Activated CD4-positive, alpha-beta T cell treated with anti-CD3 and anti-CD28 coated beads for 36 hours (primary cell): ENCODE results near the gene ZBTB7B. TPM values are rescaled to one million over a fixed set of nuclear protein-coding genes. Genes with fewer than 3 reads are reported as not detected.

Experiments used
- ATAC-seq: fragments of 200-7000 bp; cut with Tn5 transposase; one replicate; pipeline ENCODE4 v1.10.0; 2021; ENCODE audit warnings: mild to moderate bottlenecking, moderate library complexity
- CTCF ChIA-PET: fragments of 350-600 bp; sonication (Branson Sonifier 250); formaldehyde crosslinking; loops from one replicate; lab custom pipeline; 2021; ENCODE audit warnings: antibody characterized with exemption; lab: Charles Lee
- POLR2A ChIA-PET: fragments of 350-600 bp; sonication (Branson Sonifier 250); formaldehyde crosslinking; loops from one replicate; lab custom pipeline; 2021; ENCODE audit warnings: antibody characterized with exemption, inconsistent platforms; lab: Charles Lee
- DNase-seq: peaks from one replicate; pipeline ENCODE4 v3.0.0-alpha.2; 2020
- H3K27ac Mint-ChIP-seq: one replicate; pipeline ENCODE4 v1.8.0; 2021; ENCODE audit warnings: mixed read lengths
- H3K27me3 Mint-ChIP-seq: one replicate; pipeline ENCODE4 v1.8.0; 2021; ENCODE audit warnings: mixed read lengths
- H3K36me3 Mint-ChIP-seq: one replicate; pipeline ENCODE4 v1.8.0; 2021; ENCODE audit warnings: low read depth, mixed read lengths
- H3K4me1 Mint-ChIP-seq: one replicate; pipeline ENCODE4 v1.8.0; 2021; ENCODE audit warnings: mixed read lengths
- H3K4me3 Mint-ChIP-seq: one replicate; pipeline ENCODE4 v1.8.0; 2021; ENCODE audit warnings: mild to moderate bottlenecking, moderate library complexity, mixed read lengths
- H3K9me3 Mint-ChIP-seq: one replicate; pipeline ENCODE4 v1.8.0; 2021; ENCODE audit warnings: low read depth, mixed read lengths
- intact Hi-C, 2 experiments: fragments of 100-400 bp; cut with DNase I in 1 of 2; cut with micrococcal nuclease in 1 of 2; formaldehyde crosslinking; loops; one replicate each; pipeline versions ENCODE4 v1.14.2 to v1.15.1; 2022 to 2024; cut with DNase I, micrococcal nuclease
- total RNA-seq, 2 experiments: library from RNA; stranded (reverse); gene quantifications; one replicate each; pipeline ENCODE4 v1.2.3, GENCODE V29; 2021

Gene ZBTB7B
- total RNA-seq, 2 experiments from 2014 or later = 94.0 to 105 TPM

- peak overlapping the region; percentile 96 for H3K4me3 Mint-ChIP-seq
- H3K36me3 Mint-ChIP-seq = peaks cover 9% of the 10 kb centered on the region
- H3K27me3 Mint-ChIP-seq = no peaks in the 10 kb centered on the region
- CTCF ChIA-PET = interaction anchor here (2.8 to 8.0 kb wide), 2 partner anchors 14 to 41 kb away, joined by 15 to 86 read pairs; no protein-coding TSS in a partner anchor
- H3K4me1 Mint-ChIP-seq = peaks cover 49% of the 10 kb centered on the region
- intact Hi-C loops = loop anchor here (1.0 to 10.0 kb wide), 12 partner anchors 50 to 1503 kb away; partner anchors contain the start of genes ADAM15 (in 2 of the 2), ASH1L (in 1 of the 2), ATP8B2 (in 1 of the 2) and KRTCAP2 (in 1 of the 2)
- ATAC-seq = no peak
- H3K9me3 Mint-ChIP-seq = no peaks in the 10 kb centered on the region
- DNase-seq = no peak
- peak overlapping the region; percentile 79 for H3K27ac Mint-ChIP-seq
- POLR2A ChIA-PET = interaction anchor here (0.7 to 0.9 kb wide), 3 partner anchors 83 to 1105 kb away, joined by 3 read pairs; partner anchors contain the start of gene SLC50A1
These were observed 1.3 kb upstream of the ZBTB7B start for GRCh38 chr1:155001425-155001674.

- intact Hi-C loops = loop anchor here (1.0 to 10.0 kb wide), 19 partner anchors 15 to 1503 kb away; partner anchors contain the start of genes ADAM15 (in 2 of the 2), ADAR (in 1 of the 2), ASH1L (in 1 of the 2) and ATP8B2 (in 1 of the 2)
- CTCF ChIA-PET = interaction anchor here (8.0 kb wide), 1 partner anchor 13 kb away, joined by 86 read pairs; no protein-coding TSS in a partner anchor
- DNase-seq = peak; percentile 100
- Mint-ChIP-seq H3K4me3 (peak overlapping the region; percentile 96), H3K27me3 (no peaks in the 10 kb centered on the region), H3K27ac (peak overlapping the region; percentile 94), H3K9me3 (no peaks in the 10 kb centered on the region), H3K4me1 (peaks cover 54% of the 10 kb centered on the region), H3K36me3 (peaks cover 9% of the 10 kb centered on the region)
- POLR2A ChIA-PET = interaction anchor here (0.6 to 0.9 kb wide), 3 partner anchors 45 to 134 kb away, joined by 3 read pairs; partner anchors contain the start of gene SLC50A1
- peak; percentile 67 for ATAC-seq
These were observed 733 bp upstream of the ZBTB7B start for GRCh38 chr1:155001675-155002463.

- peak overlapping the region; percentile 96 for H3K4me3 Mint-ChIP-seq
- peak; percentile 58 for DNase-seq
- CTCF ChIA-PET = interaction anchor here (0.6 to 8.0 kb wide), 4 partner anchors 12 to 190 kb away, joined by 3 to 86 read pairs (median 3); partner anchors contain the start of gene ADAM15
- POLR2A ChIA-PET = interaction anchor here (1.3 kb wide), 1 partner anchor 29 kb away, joined by 3 read pairs; the partner anchor contains the start of gene CKS1B
- no peak for ATAC-seq
- H3K27me3 Mint-ChIP-seq = no peaks in the 10 kb centered on the region
- peak overlapping the region; percentile 96 for H3K27ac Mint-ChIP-seq
- peaks cover 9% of the 10 kb centered on the region for H3K36me3 Mint-ChIP-seq
- no peaks in the 10 kb centered on the region for H3K9me3 Mint-ChIP-seq
- intact Hi-C loops = loop anchor here (2.0 to 10.0 kb wide), 7 partner anchors 49 to 1502 kb away; partner anchors contain the start of genes ADAM15 (in 1 of the 2), ADAR (in 1 of the 2), ASH1L (in 1 of the 2) and KRTCAP2 (in 1 of the 2)
- H3K4me1 Mint-ChIP-seq = peaks cover 52% of the 10 kb centered on the region
These were observed 694 bp downstream of the ZBTB7B start for GRCh38 chr1:155003227-155003765.

- DNase-seq = peak; percentile 53
- peaks cover 51% of the 10 kb centered on the region for H3K4me1 Mint-ChIP-seq
- intact Hi-C loops = loop anchor here (2.0 to 10.0 kb wide), 7 partner anchors 48 to 1501 kb away; partner anchors contain the start of genes ADAM15 (in 1 of the 2), ADAR (in 1 of the 2), ASH1L (in 1 of the 2) and KRTCAP2 (in 1 of the 2)
- POLR2A ChIA-PET = interaction anchor here (1.1 to 1.3 kb wide), 2 partner anchors 11 to 29 kb away, joined by 3 read pairs; partner anchors contain the start of gene CKS1B
- no peak for ATAC-seq
- peak overlapping the region; percentile 96 for H3K4me3 Mint-ChIP-seq
- peaks cover 13% of the 10 kb centered on the region for H3K36me3 Mint-ChIP-seq
- CTCF ChIA-PET = interaction anchor here (0.6 to 8.0 kb wide), 5 partner anchors 11 to 189 kb away, joined by 3 to 86 read pairs (median 3); partner anchors contain the start of gene ADAM15
- H3K27me3 Mint-ChIP-seq = no peaks in the 10 kb centered on the region
- peak overlapping the region; percentile 96 for H3K27ac Mint-ChIP-seq
- no peaks in the 10 kb centered on the region for H3K9me3 Mint-ChIP-seq
These were observed 1.3 kb downstream of the ZBTB7B start for GRCh38 chr1:155003766-155004351.

- H3K9me3 Mint-ChIP-seq = no peaks in the 10 kb centered on the region
- POLR2A ChIA-PET = interaction anchor here (1.1 to 1.3 kb wide), 2 partner anchors 11 to 30 kb away, joined by 3 read pairs; partner anchors contain the start of gene CKS1B
These were observed 1.9 kb downstream of the ZBTB7B start for GRCh38 chr1:155004352-155005075.

GRCh38 chr1:155005076-155006011 lies 2.7 kb downstream of the ZBTB7B start:
- intact Hi-C loops = loop anchor here in 1 of 2 experiments (10.0 kb wide), 2 partner anchors 1209 to 1499 kb away; partner anchors contain the start of genes MEF2D and PMF1
- H3K36me3 Mint-ChIP-seq = peaks cover 27% of the 10 kb centered on the region

More at GRCh38 chr1:155004352-155005075, 1.9 kb downstream of the ZBTB7B start:
- CTCF ChIA-PET = interaction anchor here (0.6 to 8.0 kb wide), 3 partner anchors 10 to 189 kb away, joined by 3 to 86 read pairs (median 3); no protein-coding TSS in a partner anchor
- Mint-ChIP-seq H3K36me3 (peaks cover 18% of the 10 kb centered on the region), H3K27ac (peak overlapping the region; percentile 95), H3K27me3 (no peaks in the 10 kb centered on the region), H3K4me3 (peak overlapping the region; percentile 96), H3K4me1 (peaks cover 46% of the 10 kb centered on the region)
- ATAC-seq (no peak), DNase-seq (peak; percentile 66)
- intact Hi-C loops = loop anchor here (5.0 to 10.0 kb wide), 6 partner anchors 48 to 1500 kb away; partner anchors contain the start of genes ADAM15 (in 1 of the 2), ASH1L (in 1 of the 2), KRTCAP2 (in 1 of the 2) and MEF2D (in 1 of the 2)

GRCh38 chr1:155006601-155007101 lies 4.0 kb downstream of the ZBTB7B start:
- Mint-ChIP-seq H3K9me3 (no peaks in the 10 kb centered on the region), H3K4me1 (peaks cover 46% of the 10 kb centered on the region), H3K27ac (peak overlapping the region; percentile 95), H3K27me3 (no peaks in the 10 kb centered on the region), H3K4me3 (peak overlapping the region; percentile 96), H3K36me3 (peaks cover 35% of the 10 kb centered on the region)
- DNase-seq (peak; percentile 70), ATAC-seq (peak; percentile 50)
- POLR2A ChIA-PET = interaction anchor here (1.5 kb wide), 2 partner anchors 10 to 32 kb away, joined by 3 to 7 read pairs; partner anchors contain the start of gene CKS1B
- CTCF ChIA-PET = interaction anchor here (0.6 to 3.7 kb wide), 5 partner anchors 10 to 1192 kb away, joined by 3 to 28 read pairs (median 3); no protein-coding TSS in a partner anchor
- intact Hi-C loops = loop anchor here in 1 of 2 experiments (10.0 kb wide), 2 partner anchors 1208 to 1498 kb away; partner anchors contain the start of genes MEF2D and PMF1

More at GRCh38 chr1:155005076-155006011, 2.7 kb downstream of the ZBTB7B start:
- POLR2A ChIA-PET = interaction anchor here (1.1 to 1.5 kb wide), 2 partner anchors 10 to 31 kb away, joined by 3 read pairs; partner anchors contain the start of gene CKS1B
- Mint-ChIP-seq H3K4me1 (peaks cover 39% of the 10 kb centered on the region), H3K27me3 (no peaks in the 10 kb centered on the region), H3K9me3 (no peaks in the 10 kb centered on the region), H3K27ac (peak overlapping the region; percentile 95), H3K4me3 (peak overlapping the region; percentile 96)
- DNase-seq (peak; percentile 61), ATAC-seq (no peak)
- CTCF ChIA-PET = interaction anchor here (0.6 to 8.0 kb wide), 4 partner anchors 10 to 526 kb away, joined by 3 to 86 read pairs (median 18); no protein-coding TSS in a partner anchor

GRCh38 chr1:155007251-155007828 lies 4.7 kb downstream of the ZBTB7B start:
- POLR2A ChIA-PET = interaction anchor here (0.6 to 1.5 kb wide), 4 partner anchors 9 to 34 kb away, joined by 3 to 7 read pairs (median 4); partner anchors contain the start of gene CKS1B
- intact Hi-C loops = loop anchor here in 1 of 2 experiments (10.0 kb wide), 2 partner anchors 1207 to 1497 kb away; partner anchors contain the start of genes MEF2D and PMF1
- Mint-ChIP-seq H3K4me3 (peak overlapping the region; percentile 21), H3K27ac (peak overlapping the region; percentile 95), H3K9me3 (no peaks in the 10 kb centered on the region), H3K27me3 (no peaks in the 10 kb centered on the region), H3K36me3 (peaks cover 36% of the 10 kb centered on the region), H3K4me1 (peaks cover 52% of the 10 kb centered on the region)
- DNase-seq (peak; percentile 27), ATAC-seq (no peak)
- CTCF ChIA-PET = interaction anchor here (0.6 to 3.7 kb wide), 6 partner anchors 8 to 1192 kb away, joined by 3 to 28 read pairs (median 4); no protein-coding TSS in a partner anchor
